B cell (primary cell): ENCODE data around the gene RNLS.

ENCODE experiments used
- EZH2 ChIP-seq: IDR thresholded peaks from 2 replicates; pipeline ENCODE4 v1.6.1; 2012; ENCODE audit warnings: borderline replicate concordance, low read depth, mild to moderate bottlenecking, moderate library complexity, low read length; ENCODE audit not compliant: insufficient read depth, poor library complexity, severe bottlenecking
- TF ChIP-seq, protein P1 (sequence below): fragments of 200-600 bp; IDR thresholded peaks from one replicate; pipeline ENCODE4 v1.8.0; 2022; ENCODE audit warnings: antibody characterized with exemption, mild to moderate bottlenecking

DNA sequence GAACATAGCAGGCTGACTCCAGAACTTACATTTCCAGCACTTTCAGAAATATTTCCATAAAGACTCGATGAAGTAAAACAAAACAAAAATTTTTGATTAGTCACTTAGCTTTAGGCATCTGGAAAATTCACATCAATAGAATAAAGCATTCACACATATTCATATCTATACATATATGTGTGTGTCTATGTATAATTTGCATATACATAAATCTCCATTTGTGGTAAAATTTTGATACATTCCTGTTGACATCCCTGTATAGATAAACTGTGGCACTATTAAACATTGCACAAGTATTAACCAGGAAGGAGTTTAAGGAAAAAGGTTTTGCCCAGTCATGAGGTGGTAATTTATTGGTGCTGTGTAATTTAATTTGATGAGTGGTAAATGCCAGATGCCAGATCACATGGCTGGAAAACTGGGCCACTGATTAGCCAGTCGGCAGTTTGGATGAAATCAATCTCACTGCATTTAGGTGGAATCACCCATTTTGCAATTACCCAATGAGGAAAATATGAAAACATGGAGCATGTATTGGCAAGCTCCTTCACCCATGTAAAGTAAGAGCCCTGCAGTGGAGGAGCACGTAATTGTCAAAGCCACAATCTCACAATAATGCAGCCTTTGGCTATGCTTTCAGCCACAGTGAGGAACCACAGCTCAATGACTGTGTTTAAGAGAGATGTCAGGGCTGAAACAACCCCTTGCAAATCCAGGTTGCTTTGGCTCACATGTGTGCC, 294.6 kb downstream of the RNLS start:
- TF ChIP-seq, protein P1, sequence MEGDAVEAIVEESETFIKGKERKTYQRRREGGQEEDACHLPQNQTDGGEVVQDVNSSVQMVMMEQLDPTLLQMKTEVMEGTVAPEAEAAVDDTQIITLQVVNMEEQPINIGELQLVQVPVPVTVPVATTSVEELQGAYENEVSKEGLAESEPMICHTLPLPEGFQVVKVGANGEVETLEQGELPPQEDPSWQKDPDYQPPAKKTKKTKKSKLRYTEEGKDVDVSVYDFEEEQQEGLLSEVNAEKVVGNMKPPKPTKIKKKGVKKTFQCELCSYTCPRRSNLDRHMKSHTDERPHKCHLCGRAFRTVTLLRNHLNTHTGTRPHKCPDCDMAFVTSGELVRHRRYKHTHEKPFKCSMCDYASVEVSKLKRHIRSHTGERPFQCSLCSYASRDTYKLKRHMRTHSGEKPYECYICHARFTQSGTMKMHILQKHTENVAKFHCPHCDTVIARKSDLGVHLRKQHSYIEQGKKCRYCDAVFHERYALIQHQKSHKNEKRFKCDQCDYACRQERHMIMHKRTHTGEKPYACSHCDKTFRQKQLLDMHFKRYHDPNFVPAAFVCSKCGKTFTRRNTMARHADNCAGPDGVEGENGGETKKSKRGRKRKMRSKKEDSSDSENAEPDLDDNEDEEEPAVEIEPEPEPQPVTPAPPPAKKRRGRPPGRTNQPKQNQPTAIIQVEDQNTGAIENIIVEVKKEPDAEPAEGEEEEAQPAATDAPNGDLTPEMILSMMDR = no peak
- no peak for TF ChIP-seq EZH2
